Keratinocyte (primary cell): Measurements from ENCODE around the gene LHFPL3. TPM values are rescaled to one million over a fixed set of nuclear protein-coding genes. Genes with fewer than 3 reads are reported as not detected.

Source experiments
- DNase-seq: peaks from one replicate; pipeline ENCODE4 v3.0.0-alpha.2; 2011; ENCODE audit warnings: low read depth, missing footprints, low spot score
- FAIRE-seq: peaks from 2 replicates; lab custom pipeline; 2011; peaks lifted over from hg19 to GRCh38; lab: Jason Lieb, UNC
- H2AFZ ChIP-seq: 2 replicates; pipeline ENCODE4 v1.6.0; 2012; ENCODE audit warnings: low read length, control low read depth, inconsistent platforms; ENCODE audit not compliant: control insufficient read depth
- H3K27ac ChIP-seq: 2 replicates; pipeline ENCODE4 v1.5.1; 2011; ENCODE audit warnings: low read length; ENCODE audit not compliant: control insufficient read depth, insufficient read depth
- H3K27me3 ChIP-seq: 3 replicates; pipeline ENCODE4 v1.6.0; 2011; ENCODE audit warnings: low read length; ENCODE audit not compliant: control insufficient read depth, insufficient read depth; ENCODE audit errors: extremely low read depth
- H3K36me3 ChIP-seq, 2 experiments: 2 replicates in 1 of 2; 3 replicates in 1 of 2; pipeline ENCODE4 v1.5.1; 2011; ENCODE audit warnings: low read length in 2 of 2, mild to moderate bottlenecking in 1 of 2; ENCODE audit not compliant: control insufficient read depth in 2 of 2, insufficient read depth in 2 of 2; ENCODE audit errors: extremely low read depth in 1 of 2
- H3K4me1 ChIP-seq: 3 replicates; pipeline ENCODE4 v1.5.1; 2011; ENCODE audit warnings: low read length; ENCODE audit not compliant: control insufficient read depth, insufficient read depth; ENCODE audit errors: extremely low read depth
- H3K4me2 ChIP-seq: 3 replicates; pipeline ENCODE4 v1.6.0; 2011; ENCODE audit warnings: low read depth, low read length; ENCODE audit not compliant: control insufficient read depth, insufficient read depth; ENCODE audit errors: extremely low read depth
- H3K4me3 ChIP-seq, 3 experiments: fragments of 200-600 bp in 1 of 3; sonication (generic) in 1 of 3; 2 replicates in 2 of 3; 3 replicates in 1 of 3; pipeline ENCODE4 v1.5.1; 2011 to 2016; ENCODE audit warnings: low read length in 3 of 3, mild to moderate bottlenecking in 3 of 3, control low read depth in 2 of 3, inconsistent platforms in 1 of 3, low read depth in 1 of 3, mixed read lengths in 1 of 3, mixed run types in 1 of 3, moderate library complexity in 1 of 3; ENCODE audit not compliant: control insufficient read depth in 2 of 3, insufficient read depth in 2 of 3; ENCODE audit errors: extremely low read depth in 1 of 3
- H3K79me2 ChIP-seq: 2 replicates; pipeline ENCODE4 v1.6.0; 2012; ENCODE audit warnings: low read length; ENCODE audit not compliant: control insufficient read depth, insufficient read depth
- H3K9ac ChIP-seq: 3 replicates; pipeline ENCODE4 v1.6.0; 2011; ENCODE audit warnings: low read length; ENCODE audit not compliant: control insufficient read depth, insufficient read depth; ENCODE audit errors: extremely low read depth
- H3K9me1 ChIP-seq: 3 replicates; pipeline ENCODE4 v1.6.0; 2011; ENCODE audit warnings: low read length; ENCODE audit not compliant: control insufficient read depth, insufficient read depth; ENCODE audit errors: extremely low read depth
- H3K9me3 ChIP-seq: 2 replicates; pipeline ENCODE4 v1.5.1; 2012; ENCODE audit warnings: low read depth, low read length; ENCODE audit not compliant: control insufficient read depth
- H4K20me1 ChIP-seq: 3 replicates; pipeline ENCODE4 v1.6.0; 2011; ENCODE audit warnings: low read length; ENCODE audit not compliant: control insufficient read depth, insufficient read depth; ENCODE audit errors: extremely low read depth
- EZH2 ChIP-seq: IDR thresholded peaks from one replicate; pipeline ENCODE4 v1.6.1; 2012; ENCODE audit warnings: inconsistent platforms, mild to moderate bottlenecking, low read length, moderate library complexity
- dilution Hi-C: fragments of 300-500 bp; cut with MboI; formaldehyde crosslinking; loops from one replicate; pipeline ENCODE4 v1.7.0; 2020; ENCODE audit warnings: low sequenced_read_pairs; ENCODE audit not compliant: extremely low pct_ligation_motif_present
- polyA plus RNA-seq, 5 experiments: library from polyadenylated mRNA; depleted of rRNA in 3 of 5; stranded (reverse) in 3 of 5; stranded (forward) in 1 of 5; unstranded in 1 of 5; fragments of >200 nt; gene quantifications; 1 replicate in 1 of 5; 2 replicates in 3 of 5; 3 replicates in 1 of 5; pipeline versions ENCODE4 v1.2.1 to v1.2.3, GENCODE V29; 2011 to 2012; ENCODE audit warnings: missing spikeins in 2 of 5, low read depth in 1 of 5, low replicate concordance in 1 of 5
- TF ChIP-seq, protein P1 (sequence below), 3 experiments: IDR thresholded peaks in 1 of 3; conservative IDR thresholded peaks in 1 of 3; optimal IDR thresholded peaks in 1 of 3; 2 replicates in 2 of 3; 3 replicates in 1 of 3; pipeline versions ENCODE3 to v1.5.1; 2011; ENCODE audit warnings: low read length in 3 of 3, mild to moderate bottlenecking in 3 of 3, moderate library complexity in 2 of 3, control low read depth in 1 of 3, inconsistent platforms in 1 of 3; ENCODE audit not compliant: insufficient read depth in 2 of 3; ENCODE audit errors: extremely low read depth in 1 of 3

LHFPL3 gene
- polyA plus RNA-seq, 1 donor (not counting 4 experiments of a cell fraction or from before 2014, with no cell fraction given): not detected

DNA sequence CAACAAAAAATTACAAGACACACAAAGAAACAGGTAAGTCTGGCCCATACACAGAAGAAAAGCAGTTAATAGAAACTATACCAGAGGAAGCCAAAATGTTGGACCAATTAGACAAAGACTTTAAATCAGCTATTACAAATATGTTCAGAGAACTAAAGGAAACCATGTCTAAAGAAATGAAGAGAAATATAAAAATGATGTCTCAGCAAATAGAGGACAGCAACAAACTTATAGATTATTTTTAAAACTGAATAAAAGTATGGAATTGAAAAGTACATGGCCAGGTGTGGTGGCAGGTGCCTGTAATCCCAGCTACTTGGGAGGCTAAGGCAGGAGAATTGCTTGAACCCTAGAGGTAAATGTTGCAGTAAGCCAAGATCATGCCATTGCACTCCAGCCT lies 58.5 kb downstream of the LHFPL3 start:
- Histone ChIP-seq H3K9me3 (no peaks in the 10 kb centered on the region), H3K9me1 (no peaks in the 10 kb centered on the region), H3K36me3 (no peaks in the 10 kb centered on the region), H2AFZ (no peak overlapping the region), H3K4me3 (no peak overlapping the region), H3K4me2 (no peak overlapping the region), H3K4me1 (no peaks in the 10 kb centered on the region), H3K9ac (no peak overlapping the region), H3K27me3 (no peaks in the 10 kb centered on the region), H3K79me2 (no peaks in the 10 kb centered on the region), H4K20me1 (no peaks in the 10 kb centered on the region), H3K27ac (no peak overlapping the region)
- TF ChIP-seq EZH2: no peak
- TF ChIP-seq, protein P1, sequence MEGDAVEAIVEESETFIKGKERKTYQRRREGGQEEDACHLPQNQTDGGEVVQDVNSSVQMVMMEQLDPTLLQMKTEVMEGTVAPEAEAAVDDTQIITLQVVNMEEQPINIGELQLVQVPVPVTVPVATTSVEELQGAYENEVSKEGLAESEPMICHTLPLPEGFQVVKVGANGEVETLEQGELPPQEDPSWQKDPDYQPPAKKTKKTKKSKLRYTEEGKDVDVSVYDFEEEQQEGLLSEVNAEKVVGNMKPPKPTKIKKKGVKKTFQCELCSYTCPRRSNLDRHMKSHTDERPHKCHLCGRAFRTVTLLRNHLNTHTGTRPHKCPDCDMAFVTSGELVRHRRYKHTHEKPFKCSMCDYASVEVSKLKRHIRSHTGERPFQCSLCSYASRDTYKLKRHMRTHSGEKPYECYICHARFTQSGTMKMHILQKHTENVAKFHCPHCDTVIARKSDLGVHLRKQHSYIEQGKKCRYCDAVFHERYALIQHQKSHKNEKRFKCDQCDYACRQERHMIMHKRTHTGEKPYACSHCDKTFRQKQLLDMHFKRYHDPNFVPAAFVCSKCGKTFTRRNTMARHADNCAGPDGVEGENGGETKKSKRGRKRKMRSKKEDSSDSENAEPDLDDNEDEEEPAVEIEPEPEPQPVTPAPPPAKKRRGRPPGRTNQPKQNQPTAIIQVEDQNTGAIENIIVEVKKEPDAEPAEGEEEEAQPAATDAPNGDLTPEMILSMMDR (optimal IDR thresholded peaks at IDR 0.05 in 1 of 3, IDR thresholded peaks at IDR 0.05 in 1 of 3, conservative IDR thresholded peaks at IDR 0.05 in 1 of 3; ENCODE audit: extremely low read depth in 1 of 3, insufficient read depth in 2 of 3, low read length in 3 of 3): no peak
- FAIRE-seq (no peak), DNase-seq (no peak)
- dilution Hi-C loops: no loop called here

DNA sequence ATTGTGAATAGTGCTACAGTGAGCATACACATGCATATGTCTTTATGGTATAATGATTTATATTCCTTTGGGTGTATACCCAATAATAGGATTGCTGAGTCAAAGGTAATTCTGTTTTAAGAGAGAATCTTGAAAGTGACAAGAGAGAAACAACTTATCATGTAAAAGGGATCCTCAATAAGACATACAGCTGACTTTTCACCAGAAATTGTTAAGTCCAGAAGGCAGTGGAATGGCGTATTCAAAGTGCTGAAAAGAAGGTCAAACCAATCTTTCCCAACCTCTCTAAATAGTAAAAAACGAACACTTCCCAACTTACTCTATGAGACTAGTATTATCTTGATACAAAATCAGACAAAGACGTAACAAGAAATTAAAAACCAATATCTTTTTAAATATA lies 59.8 kb downstream of the LHFPL3 start:
- H3K4me1 ChIP-seq: no peaks in the 10 kb centered on the region
- no peak for DNase-seq

More for the DNA sequence above, 59.8 kb downstream of the LHFPL3 start:
- FAIRE-seq: no peak
- H3K79me2 ChIP-seq: no peaks in the 10 kb centered on the region
- no peaks in the 10 kb centered on the region for H4K20me1 ChIP-seq
- H3K4me2 ChIP-seq: no peak overlapping the region
- no peak overlapping the region for H3K9ac ChIP-seq
- H3K27me3 ChIP-seq: no peaks in the 10 kb centered on the region
- H3K27ac ChIP-seq: no peak overlapping the region
- no peak for TF ChIP-seq EZH2
- TF ChIP-seq, protein P1 (optimal IDR thresholded peaks at IDR 0.05 in 1 of 3, IDR thresholded peaks at IDR 0.05 in 1 of 3, conservative IDR thresholded peaks at IDR 0.05 in 1 of 3; ENCODE audit: extremely low read depth in 1 of 3, insufficient read depth in 2 of 3, low read length in 3 of 3): no peak
- H3K9me1 ChIP-seq: no peaks in the 10 kb centered on the region
- H3K9me3 ChIP-seq: no peaks in the 10 kb centered on the region
- H2AFZ ChIP-seq: no peak overlapping the region
- no peaks in the 10 kb centered on the region for H3K36me3 ChIP-seq
- dilution Hi-C loops: no loop called here
- H3K4me3 ChIP-seq: no peak overlapping the region
